Middle frontal gyrus (tissue), 1 donor: Measurements from ENCODE around the gene OR5AS1.
"Not testable (repeated sequence)": the region's sequence is repeated elsewhere in the genome, so short reads cannot be mapped to it uniquely, and the experiment has no call there.

ENCODE experiments used
- DNase-seq: peaks from one replicate; pipeline ENCODE4 v3.0.0-alpha.2; 2015; ENCODE audit warnings: low spot score; ENCODE audit errors: extremely low spot score

The OR5AS1 gene

GRCh38 chr11:56027354-56027753 lies at the start of gene OR5AS1:
Gene OR5AS1, plus strand, starts transcription at chr11:56027654. Its CDS starts 2,765 bp downstream, at chr11:56030419.
- no peak for DNase-seq

GRCh38 chr11:55994525-55994924 lies 32.9 kb upstream of the OR5AS1 start, which contains the start of gene OR5F1:
Gene OR5F1, minus strand, starts transcription at chr11:55994625. Its CDS starts 0 bp downstream, at chr11:55994625.
- DNase-seq: no peak

GRCh38 chr11:56010716-56011115 lies 16.7 kb upstream of the OR5AS1 start:
- no peak for DNase-seq

GRCh38 chr11:56013805-56014204 lies 13.6 kb upstream of the OR5AS1 start:
- no peak for DNase-seq

- DNase-seq: no peak
Observed at GRCh38 chr11:56045538-56045937, 18.1 kb downstream of the OR5AS1 start.

GRCh38 chr11:56048480-56048879 lies 21.0 kb downstream of the OR5AS1 start:
- DNase-seq: no peak

- no peak for DNase-seq
Observed at GRCh38 chr11:56049487-56049886, 22.0 kb downstream of the OR5AS1 start.

- DNase-seq: not testable (repeated sequence)
Observed at GRCh38 chr11:56056366-56056765, 28.9 kb downstream of the OR5AS1 start.

- DNase-seq: not testable (repeated sequence)
Observed at GRCh38 chr11:56057661-56058237, 30.3 kb downstream of the OR5AS1 start.

GRCh38 chr11:56058260-56058780 lies 30.9 kb downstream of the OR5AS1 start:
- not testable (repeated sequence) for DNase-seq

GRCh38 chr11:56066980-56067379 lies 39.5 kb downstream of the OR5AS1 start:
- DNase-seq: no peak
